Measurements from ENCODE around the gene TAS1R1.

The TAS1R1 gene

DNA sequence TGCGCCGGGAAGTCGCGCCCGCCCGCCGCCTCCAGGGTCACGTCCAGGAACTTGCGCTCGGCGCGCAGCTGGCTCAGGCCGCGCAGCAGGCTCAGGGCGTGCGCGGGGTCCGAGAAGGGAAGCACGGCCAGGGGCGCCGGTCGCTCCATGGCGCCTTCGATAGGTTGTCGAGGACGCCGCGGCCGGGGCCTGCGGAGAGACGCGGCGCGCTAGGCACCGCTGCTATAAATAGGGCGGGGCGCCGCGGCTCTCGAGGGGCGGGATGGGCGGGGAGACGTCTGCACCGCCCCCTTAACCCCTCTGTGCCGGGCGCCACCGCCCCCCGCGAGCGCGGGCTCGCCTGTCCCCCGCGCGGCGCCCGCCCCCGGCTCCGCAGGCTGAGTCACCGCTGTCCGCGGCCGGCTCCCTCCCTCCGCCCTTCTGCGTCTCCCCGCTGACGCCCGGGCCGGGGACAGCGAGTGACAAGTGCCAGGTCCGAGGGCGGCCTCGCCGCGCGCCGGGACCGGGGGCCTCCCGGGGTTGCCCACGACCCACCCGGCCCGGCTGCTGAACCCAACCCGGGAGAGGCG, 47.6 kb downstream of the TAS1R1 start, which contains the start of gene KLHL21:
Gene KLHL21 (minus strand): TSS at position 201 of the 569 bp plus-strand sequence. CDS start 52 bp downstream, at position 149.
- peak in 55 of 56 donors; percentile 42 to 97 (median 82) for DNase-seq

DNA sequence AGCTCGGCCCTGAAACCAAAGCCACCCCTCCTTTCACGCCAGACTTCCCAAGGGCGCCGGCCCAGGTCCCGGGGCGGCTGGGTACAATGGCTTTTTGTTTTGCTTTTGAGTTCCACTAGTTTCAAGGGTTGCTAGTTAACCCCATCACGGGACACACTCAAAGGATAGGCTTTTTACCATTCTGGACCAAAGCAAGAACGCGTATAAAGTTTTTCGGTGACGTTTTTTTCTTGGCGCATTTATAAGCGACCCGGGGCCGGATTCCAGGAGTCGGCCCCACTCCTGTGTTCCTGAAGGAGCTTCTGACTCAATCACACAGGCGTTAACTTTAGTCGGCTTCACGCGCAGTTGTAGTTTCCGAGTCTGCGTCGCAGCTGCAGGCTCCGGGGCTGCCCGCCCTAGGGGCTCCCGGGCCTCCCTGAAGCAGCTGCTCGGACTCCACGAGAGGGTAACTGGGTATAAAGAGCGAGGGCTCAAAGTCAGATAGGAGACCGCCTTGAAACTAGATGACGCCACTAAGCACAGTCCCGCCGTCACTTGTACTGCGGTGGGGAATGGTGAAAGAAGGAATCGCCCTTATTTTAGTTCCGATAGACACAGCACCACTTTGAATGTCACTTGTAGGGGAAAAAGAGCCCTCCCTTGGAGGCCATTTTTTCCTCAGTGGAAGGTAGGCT, 48.3 kb downstream of the TAS1R1 start:
- peak in 43 of 56 donors; percentile 40 to 97 (median 80) for DNase-seq

DNA sequence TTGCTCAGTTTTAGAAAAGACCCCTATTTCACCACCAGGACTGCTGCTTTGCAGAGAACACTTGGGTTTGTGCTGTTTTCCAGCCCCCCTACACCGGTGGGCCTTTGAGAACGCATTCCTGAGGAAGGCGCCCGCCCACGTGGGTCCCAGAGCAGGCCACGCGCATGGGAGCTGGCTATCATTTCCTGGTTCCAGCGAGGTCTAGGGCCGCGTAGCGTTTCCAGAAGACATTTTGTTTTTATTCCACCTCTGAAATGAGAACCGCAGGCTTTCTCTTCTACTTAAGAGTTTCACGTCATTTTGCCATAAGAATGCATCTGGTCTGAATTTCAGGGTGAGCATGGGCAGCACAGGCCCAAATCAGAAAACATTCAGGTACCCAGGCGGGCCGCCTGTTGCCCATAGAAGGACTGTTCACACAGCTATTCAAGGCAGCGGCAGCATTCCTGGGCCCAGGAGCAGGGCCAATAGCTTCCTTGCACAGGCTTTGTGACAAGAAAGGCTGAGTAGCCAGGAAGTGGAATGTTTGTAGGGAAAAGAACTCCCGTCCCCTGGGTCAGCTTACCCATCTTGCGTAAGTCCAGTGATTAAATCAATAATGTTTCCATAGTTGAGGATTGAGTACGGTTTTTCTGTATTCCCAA, 48.9 kb downstream of the TAS1R1 start:
- DNase-seq: peak in 38 of 56 donors; percentile 25 to 76 (median 52)

DNA sequence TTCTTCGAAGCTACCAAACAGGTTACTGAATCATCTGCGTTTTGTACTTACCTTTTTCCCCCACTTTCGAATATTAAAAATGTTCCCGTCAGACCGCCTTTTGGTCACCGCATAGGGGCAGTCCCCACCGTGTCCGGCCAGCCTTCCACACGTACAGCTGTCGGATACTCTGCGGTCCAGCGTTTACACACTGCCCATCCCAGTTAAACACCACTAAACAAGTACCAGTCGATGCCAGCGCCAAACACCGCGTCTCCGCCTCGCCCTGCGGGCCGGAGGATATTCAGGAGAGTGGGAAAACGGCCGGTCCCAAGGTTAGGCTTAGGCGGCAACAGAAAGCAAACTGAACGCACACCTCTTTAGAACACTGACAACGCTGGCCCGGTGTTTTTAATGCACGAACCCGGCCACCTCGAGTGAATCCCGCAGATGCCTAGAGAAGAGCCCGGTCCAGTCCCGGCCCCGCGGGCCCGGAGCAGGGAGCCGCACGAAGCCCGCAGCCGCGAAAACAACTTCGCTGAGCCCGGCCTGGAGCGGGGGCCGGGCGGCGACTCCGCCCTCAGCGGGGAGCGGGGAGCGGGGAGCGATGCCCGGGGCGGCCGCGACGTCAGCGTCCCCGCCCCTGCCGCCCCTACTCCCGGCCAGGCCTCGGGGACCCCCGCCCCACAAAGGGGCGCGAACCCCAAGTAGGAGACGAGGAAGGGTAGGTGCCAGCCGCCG, 57.7 kb downstream of the TAS1R1 start:
- DNase-seq: peak in 15 of 56 donors; percentile 18 to 86 (median 61)

DNA sequence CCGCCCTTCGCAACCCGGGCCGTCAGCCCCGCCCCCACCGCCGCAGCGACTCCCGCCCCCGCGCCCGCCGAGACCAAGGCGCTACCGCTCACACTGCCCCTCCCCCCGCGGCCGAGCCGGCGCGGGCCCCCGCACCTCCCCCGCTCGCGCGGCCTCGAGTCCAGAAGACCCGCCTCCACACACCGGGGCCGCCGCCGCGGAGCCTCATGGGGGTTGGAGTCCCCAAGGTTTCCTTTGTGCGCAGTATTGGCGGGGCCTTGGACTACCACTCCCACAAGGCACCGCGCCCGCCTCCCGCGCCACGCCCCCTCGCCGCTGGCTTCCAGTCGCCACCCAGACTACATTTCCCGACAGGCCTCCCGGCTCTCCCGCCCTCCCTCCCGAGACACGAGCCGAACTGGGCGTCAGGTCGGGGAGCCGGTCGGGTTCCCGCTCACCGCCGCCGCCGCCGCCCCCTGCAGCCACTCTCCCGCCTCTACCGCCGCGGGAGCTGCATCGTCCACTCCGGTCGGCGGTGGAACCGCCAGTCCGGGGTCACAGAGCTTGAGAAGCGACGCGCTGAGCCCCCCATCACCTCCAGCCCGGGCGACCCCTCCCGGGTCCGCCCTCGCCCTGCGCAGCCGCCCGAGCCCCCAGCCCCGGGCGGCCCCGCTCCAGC, 58.4 kb downstream of the TAS1R1 start, which contains the start of gene PHF13:
Gene PHF13 (plus strand): TSS at position 371 of the 658 bp plus-strand sequence. CDS start 336 bp downstream, outside the sequence.
- DNase-seq: peak; percentile 84 to 100 (median 99)

DNA sequence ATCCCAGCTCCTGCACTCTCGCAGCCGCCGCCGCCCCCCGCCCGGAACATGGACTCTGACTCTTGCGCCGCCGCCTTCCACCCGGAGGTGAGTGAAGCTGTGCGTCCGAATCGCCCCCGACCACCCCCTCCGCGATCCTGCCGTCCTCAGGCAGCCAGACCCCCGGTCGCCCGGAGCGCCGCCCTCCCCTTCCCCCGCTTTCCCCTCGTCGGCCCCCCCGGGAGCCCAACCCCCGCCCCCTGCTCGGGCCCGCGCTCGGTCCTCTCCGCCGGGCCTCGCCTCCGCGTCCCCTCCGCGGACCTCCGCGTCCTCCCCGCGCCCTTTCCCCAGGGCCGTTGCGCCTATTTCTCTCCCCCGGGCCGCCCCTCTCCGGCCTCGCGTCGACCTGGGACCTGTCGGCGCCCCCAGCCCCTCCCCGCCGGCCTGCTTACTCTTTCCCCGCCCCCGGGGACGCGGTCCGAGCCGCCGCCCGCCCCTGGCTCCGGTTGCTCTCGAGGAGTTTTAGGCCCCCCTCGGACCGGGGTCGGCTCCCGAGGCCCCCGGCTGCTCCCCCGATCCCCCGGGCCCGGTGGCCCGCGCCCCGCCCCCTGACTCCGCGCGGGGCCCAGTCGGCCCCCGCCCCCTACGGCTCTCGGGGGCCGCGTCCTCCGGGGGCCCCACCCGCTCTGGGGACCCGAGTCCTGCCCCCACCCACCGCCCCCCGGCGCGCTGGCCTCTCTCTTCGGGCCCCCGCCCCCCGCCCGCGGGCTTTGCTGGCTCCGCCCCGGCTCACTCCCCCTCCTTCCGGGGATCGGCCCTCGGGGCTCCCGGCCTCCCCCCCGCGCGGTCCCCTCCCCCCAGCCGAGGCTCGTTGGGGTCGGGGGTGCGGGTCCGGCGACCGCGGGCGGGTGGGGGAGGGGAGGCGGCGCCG, 59.2 kb downstream of the TAS1R1 start:
- peak in 23 of 56 donors; percentile 14 to 65 (median 43) for DNase-seq

DNA sequence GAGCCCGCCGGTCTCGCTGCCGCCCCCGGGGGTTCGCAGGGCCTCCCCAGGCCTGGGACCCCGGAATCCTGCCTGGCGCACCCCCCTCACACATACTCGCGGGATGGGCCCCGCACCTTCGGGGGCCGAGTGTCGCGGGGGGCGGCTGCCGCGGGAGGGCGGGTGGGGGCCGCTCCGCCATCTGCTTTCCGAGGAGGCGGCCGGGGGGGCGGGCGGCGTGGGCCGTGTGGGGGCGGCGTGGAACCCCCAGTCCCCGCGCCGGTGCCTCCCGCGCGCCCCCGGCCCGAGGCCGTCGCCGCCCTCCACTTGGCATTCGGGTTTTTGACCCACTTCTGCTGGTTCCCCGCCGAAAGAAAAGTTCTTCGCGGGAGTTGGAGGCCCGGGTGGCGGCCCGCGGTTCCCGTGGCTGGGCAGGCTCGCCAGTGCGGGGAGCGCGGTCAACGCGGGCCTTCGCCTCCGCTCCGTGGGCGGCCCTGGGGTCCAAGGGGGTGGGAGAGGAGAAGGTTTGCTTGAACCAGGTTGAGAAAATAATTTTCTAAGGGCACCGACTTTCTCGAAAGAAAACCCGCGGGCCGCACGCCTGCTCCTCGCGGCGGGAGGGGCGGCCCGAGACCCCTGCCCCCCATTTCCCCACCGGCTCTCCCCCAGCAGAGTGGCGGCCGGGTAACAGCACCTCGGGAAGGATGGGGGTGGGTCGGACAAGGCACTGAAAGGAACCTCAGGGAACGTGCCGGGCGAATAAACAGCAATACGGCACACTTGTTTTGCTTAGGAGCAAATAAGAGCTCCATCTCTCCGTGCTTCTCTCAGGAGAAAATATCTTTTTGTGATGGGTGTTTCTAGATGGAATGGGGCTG, 60.0 kb downstream of the TAS1R1 start:
- peak in 3 of 56 donors; percentile 14 to 46 (median 40) for DNase-seq

- DNase-seq: no peak
Observed at GRCh38 chr1:6619045-6619444, 63.9 kb downstream of the TAS1R1 start.

GRCh38 chr1:6621429-6622391, 66.6 kb downstream of the TAS1R1 start:
- no peak for DNase-seq

DNA sequence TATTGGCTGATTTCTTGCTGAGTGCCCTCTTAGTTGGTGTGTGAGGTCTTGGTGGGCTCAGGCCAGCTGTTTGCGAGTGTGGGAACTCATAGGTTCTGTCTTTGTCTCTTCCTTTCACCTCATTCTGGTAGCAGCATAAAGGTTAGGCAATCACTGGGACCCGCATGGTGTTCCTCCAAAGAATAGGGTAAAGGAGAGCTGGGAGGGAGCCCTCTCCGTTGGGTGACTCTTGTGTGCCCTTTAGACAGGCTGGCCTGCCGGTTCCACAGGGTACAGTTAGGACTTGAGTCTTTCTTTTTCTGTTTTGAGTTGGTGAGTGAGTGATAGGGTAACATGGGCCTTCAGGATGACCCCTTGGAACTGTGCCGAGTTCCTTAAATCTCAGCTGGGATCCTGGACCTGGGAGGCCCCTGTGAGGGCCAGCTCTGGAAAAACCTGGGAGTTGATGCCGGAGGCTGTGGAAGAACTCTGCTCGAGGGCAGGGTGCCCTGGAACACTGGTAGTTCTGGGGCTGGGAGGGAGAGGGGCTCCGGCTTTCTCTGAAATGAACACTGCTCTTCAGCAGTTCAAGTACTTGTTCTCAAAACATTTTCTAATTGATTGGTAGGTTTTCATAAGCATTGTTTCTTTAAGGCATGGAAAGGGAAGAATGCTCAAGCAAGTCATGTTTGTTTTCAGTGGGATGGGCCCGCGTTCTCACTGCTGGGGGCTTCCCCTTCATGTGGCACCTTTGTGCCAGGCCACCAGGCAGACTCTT, 67.5 kb downstream of the TAS1R1 start:
- no peak for DNase-seq

- no peak for DNase-seq
Observed at GRCh38 chr1:6623269-6623965, 68.3 kb downstream of the TAS1R1 start.

DNA sequence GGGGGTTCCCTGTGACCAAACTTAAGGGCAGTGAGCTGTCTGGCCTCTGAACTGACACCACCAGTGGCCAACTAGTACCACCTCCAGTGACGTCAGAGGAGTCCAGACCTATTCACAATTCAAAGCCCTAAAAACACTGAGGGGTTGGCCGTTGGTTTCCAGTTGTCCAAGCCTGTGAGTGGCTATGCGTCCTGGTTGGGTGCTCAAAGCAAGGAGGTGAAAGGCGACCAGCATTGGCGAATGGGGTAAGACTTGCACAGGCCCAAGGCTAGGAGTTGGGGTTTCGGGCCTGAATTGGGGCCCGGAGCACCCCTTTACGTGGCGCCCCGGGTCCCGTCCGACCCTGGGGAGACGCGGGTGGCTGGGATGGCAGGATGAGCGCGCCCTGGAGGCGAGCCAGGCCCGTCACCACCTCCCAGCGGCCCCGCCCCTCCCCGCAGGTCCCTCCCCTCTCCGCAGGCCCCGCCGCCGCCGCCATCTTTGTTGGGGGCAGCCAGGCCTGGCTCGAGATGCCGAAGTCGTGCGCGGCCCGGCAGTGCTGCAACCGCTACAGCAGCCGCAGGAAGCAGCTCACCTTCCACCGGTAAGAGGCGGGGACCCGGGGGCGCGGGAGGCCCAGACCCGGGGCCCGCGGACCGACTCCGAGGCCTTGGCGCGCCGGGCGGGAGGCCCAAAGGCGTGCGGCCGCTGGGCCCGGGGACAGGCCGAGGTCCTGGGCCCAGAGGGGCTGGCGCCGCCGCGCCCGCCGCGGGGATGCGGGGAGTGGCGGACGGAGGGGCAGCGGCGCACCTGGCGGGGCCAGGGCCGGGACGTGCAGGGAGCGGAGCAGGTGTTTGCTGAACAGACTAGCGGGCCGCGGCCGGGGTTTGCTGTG, 69.8 kb downstream of the TAS1R1 start, which contains the start of gene THAP3:
Gene THAP3 (plus strand): TSS at position 159 of the 874 bp plus-strand sequence. CDS start 351 bp downstream, at position 510.
- peak in 54 of 56 donors; percentile 40 to 87 (median 72) for DNase-seq

DNA sequence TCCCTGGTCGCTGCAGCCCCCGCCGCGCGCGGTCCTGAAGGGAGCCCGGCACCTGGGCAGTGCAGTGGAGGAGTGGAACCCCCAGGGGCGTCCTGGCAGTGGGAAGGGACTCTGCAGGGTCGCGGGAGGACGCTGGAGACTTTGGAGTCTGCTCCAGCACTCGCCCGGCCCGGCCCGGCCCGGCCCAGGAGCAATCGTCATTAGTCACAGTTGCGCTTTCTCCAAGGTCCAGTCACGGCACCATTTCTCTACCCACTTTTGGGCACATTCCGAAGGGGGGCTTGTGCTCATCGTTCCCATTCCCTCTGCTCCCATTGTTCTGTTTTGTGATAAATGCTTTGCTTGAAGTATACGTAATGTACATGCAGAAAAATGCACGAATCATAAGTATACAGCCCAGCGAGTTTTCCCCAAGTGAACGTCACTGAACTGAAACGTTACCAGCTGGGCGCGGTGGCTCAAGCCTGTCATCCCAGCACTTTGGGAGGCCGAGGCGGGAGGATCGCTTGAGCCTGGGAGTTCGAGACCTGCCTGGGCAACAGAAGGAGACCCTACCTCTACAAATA, 70.6 kb downstream of the TAS1R1 start:
- peak in 7 of 56 donors; percentile 17 to 62 (median 30) for DNase-seq

DNA sequence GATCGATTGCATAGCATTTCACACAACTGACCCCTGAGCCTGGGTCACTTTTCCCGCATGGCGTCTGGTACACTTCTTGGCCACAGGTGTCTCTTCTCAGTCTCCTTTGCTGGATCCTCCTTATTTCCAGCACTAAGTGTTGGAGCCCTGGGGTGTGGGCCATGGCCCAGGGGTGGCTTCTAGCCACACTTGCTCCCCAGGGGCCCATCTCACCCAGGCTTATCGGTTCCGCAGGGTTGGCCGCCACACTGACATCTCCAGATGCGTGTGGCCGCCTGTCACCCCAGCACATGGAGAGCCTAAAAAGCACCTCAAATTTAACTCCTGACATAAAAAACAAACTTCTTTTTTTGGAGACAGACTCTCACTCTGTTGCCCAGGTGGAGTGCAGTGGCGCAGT, 71.9 kb downstream of the TAS1R1 start:
- DNase-seq: no peak

Data from amygdala (tissue), 56 donors.